ENCODE results near the gene METTL1.

The METTL1 gene

DNA sequence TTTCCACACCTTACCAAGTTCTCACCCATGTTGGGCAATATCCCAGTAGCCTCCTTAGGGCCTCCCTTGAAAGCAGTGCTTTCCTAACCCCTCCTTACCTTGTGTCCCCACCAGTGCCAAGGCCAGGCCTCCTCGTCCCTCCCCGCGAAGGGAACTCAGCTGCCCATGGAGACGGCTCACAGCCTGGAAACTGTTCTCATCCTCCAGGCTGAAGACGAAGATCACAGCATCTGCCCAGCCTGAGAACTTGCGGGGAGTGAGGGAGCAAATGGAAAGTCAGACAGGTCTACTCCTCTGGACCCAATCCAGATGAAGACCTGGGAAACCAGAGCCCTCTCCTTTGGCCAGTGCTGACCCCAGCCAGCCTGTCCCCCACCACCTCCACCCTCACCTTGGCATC, 38.0 kb downstream of the METTL1 start:
- H3K4me3 ChIP-seq (ENCODE audit: low read depth, low read length) = no peak overlapping the region
- DNase-seq (ENCODE audit: low read depth) = no peak
- TF ChIP-seq, protein P1, sequence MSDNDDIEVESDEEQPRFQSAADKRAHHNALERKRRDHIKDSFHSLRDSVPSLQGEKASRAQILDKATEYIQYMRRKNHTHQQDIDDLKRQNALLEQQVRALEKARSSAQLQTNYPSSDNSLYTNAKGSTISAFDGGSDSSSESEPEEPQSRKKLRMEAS (IDR thresholded peaks at IDR 0.05; ENCODE audit: low read depth, low read length) = no peak
- TF ChIP-seq MYC (IDR thresholded peaks at IDR 0.05; ENCODE audit: low read depth, low read length) (no peak), POLR2A (IDR thresholded peaks at IDR 0.05; ENCODE audit: extremely low read depth, insufficient read length) (no peak)
- TF ChIP-seq, protein P2, sequence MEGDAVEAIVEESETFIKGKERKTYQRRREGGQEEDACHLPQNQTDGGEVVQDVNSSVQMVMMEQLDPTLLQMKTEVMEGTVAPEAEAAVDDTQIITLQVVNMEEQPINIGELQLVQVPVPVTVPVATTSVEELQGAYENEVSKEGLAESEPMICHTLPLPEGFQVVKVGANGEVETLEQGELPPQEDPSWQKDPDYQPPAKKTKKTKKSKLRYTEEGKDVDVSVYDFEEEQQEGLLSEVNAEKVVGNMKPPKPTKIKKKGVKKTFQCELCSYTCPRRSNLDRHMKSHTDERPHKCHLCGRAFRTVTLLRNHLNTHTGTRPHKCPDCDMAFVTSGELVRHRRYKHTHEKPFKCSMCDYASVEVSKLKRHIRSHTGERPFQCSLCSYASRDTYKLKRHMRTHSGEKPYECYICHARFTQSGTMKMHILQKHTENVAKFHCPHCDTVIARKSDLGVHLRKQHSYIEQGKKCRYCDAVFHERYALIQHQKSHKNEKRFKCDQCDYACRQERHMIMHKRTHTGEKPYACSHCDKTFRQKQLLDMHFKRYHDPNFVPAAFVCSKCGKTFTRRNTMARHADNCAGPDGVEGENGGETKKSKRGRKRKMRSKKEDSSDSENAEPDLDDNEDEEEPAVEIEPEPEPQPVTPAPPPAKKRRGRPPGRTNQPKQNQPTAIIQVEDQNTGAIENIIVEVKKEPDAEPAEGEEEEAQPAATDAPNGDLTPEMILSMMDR (IDR thresholded peaks at IDR 0.05; ENCODE audit: low read depth, low read length) = no peak

DNA sequence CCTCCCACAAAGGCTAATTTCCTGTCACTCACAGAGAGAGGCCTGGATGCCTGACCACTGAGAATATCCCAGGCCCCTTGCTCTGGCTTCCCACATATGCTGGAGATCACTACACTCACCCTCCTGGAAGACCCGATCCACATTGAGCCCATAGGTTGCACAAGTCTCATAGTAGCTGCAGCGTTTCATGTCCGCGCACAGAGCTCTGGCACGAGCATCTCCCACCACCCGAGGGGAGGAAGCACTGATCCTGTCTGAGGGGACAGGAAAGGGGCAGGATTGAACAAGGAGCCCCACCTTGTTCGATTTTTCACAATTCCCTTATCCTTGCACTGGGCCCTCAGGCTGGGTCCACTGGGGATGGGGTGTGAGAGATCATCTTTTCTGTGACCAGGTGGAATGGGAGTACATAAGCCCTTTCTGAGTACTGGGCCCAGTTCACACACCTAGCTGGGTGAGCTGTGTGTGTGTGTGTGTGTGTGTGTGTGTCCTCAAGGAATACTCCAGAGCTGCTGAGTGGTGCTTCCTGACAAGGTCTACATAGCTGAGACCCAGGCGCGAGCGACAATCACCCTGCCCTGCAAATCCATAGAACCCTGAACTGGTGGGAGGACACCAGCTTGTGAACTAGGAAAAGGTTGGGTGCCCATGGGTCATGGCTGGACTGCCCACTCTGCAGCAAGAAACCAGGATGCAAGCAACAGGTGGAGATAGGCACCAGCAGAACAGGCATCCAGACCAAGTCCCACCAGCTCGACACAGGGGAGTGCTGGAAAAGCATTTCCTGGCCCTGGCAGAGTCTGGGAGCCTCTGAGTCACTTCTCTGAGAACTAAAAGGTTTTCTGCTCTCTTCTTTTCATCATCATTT, 38.9 kb downstream of the METTL1 start:
- DNase-seq (ENCODE audit: low read depth) = no peak
- TF ChIP-seq POLR2A (IDR thresholded peaks at IDR 0.05; ENCODE audit: extremely low read depth, insufficient read length) = no peak
- TF ChIP-seq, protein P1 (IDR thresholded peaks at IDR 0.05; ENCODE audit: low read depth, low read length) = no peak
- TF ChIP-seq, protein P2 (IDR thresholded peaks at IDR 0.05; ENCODE audit: low read depth, low read length) = no peak
- TF ChIP-seq MYC (IDR thresholded peaks at IDR 0.05; ENCODE audit: low read depth, low read length) = no peak
- H3K4me3 ChIP-seq (ENCODE audit: low read depth, low read length) = no peak overlapping the region

DNA sequence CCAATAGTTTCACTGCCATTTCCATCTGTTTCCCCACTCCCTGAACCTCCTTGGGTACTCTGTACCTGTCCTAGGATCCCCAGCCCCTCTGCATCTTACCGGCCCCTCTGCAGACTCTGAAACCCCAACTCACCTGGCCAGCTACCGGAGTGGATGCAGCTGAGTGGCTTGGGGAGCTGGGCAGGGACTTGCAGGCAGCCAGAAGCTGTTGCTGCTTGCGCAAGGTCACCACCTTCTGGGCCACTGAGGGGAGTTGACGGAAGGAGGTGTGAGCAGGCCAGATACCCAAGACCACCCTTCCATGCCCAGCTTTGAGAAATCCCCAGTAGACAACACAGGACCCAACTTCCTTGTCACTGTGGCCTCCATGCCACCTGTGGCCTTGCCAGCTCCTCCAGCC, 39.6 kb downstream of the METTL1 start:
- DNase-seq (ENCODE audit: low read depth) = no peak
- no peak overlapping the region for H3K4me3 ChIP-seq (ENCODE audit: low read depth, low read length)
- TF ChIP-seq, protein P2 (IDR thresholded peaks at IDR 0.05; ENCODE audit: low read depth, low read length) = no peak
- TF ChIP-seq, protein P1 (IDR thresholded peaks at IDR 0.05; ENCODE audit: low read depth, low read length) = no peak
- TF ChIP-seq POLR2A (IDR thresholded peaks at IDR 0.05; ENCODE audit: extremely low read depth, insufficient read length) (no peak), MYC (IDR thresholded peaks at IDR 0.05; ENCODE audit: low read depth, low read length) (no peak)

DNA sequence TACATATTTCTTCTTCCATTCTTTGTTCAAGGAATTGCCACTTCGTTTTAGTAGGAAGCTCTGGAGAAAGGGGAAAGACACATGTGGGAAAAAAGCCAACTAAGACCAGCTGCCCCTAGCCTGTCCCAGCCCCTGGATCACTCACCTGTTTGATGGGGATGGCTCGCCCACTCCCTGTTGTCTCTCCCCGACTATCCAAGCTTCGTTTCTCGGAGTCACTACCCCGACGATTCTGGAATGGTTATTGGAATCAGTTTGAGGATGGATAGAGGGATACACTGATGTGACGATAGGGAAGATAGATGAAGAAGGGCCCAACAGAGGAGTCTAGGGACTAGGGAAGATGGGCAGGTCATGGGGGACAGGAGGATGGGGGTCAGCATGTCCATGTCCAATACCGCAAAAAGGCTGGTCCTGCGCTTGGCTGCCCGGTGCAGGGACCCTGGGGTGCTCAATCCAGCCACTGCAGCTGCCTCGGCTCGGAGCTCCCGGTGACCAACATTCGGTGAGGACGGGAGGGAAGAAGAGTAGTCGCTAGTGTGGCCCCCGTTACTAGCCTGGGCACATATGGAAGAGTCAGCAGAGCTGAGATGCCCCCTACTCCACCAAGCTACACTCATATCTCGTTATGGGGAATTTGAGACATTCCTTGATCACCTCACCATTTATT, 40.4 kb downstream of the METTL1 start:
- DNase-seq (ENCODE audit: low read depth) = no peak
- TF ChIP-seq, protein P1 (IDR thresholded peaks at IDR 0.05; ENCODE audit: low read depth, low read length) = no peak
- TF ChIP-seq POLR2A (IDR thresholded peaks at IDR 0.05; ENCODE audit: extremely low read depth, insufficient read length) = no peak
- no peak for TF ChIP-seq MYC (IDR thresholded peaks at IDR 0.05; ENCODE audit: low read depth, low read length)
- TF ChIP-seq, protein P2 (IDR thresholded peaks at IDR 0.05; ENCODE audit: low read depth, low read length) = no peak
- no peak overlapping the region for H3K4me3 ChIP-seq (ENCODE audit: low read depth, low read length)

DNA sequence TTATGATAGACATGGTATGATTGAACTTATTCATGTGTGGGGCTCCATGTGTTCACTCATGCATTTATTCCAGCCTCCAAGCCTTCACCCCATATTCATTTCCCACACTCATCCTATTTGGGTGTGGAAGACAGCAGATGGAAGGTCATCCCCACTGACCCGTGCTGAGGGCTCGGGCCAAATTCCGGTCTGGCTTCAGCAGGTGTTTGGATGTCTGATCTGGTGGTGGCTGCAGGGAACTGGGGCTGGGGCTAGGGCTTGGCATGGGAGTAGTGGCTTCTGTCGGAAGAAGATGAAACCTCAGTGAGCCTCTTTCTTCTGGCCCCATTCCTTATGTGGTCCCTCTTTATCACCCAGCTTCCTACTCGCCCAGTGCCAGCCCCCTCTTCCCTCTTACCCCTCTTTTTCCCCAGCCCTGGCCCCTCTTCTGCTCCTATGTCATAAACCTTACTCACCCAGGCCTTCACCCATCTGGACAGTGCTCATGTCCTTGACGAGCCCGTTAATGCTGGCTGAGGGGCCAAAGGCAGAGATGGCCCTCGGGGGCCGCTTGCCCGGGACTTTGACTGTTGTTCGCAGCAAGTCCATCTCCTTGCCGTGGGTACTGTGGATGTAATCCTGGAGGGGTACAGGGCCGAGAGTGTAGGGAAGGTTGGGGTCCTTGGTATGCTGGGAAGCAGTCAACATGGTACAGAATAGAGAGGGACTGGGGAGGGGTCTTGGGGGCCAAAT, 41.4 kb downstream of the METTL1 start:
- H3K4me3 ChIP-seq (ENCODE audit: low read depth, low read length) = no peak overlapping the region
- TF ChIP-seq, protein P2 (IDR thresholded peaks at IDR 0.05; ENCODE audit: low read depth, low read length) = no peak
- no peak for TF ChIP-seq POLR2A (IDR thresholded peaks at IDR 0.05; ENCODE audit: extremely low read depth, insufficient read length)
- TF ChIP-seq MYC (IDR thresholded peaks at IDR 0.05; ENCODE audit: low read depth, low read length) = no peak
- TF ChIP-seq, protein P1 (IDR thresholded peaks at IDR 0.05; ENCODE audit: low read depth, low read length) = no peak
- DNase-seq (ENCODE audit: low read depth) = no peak
